ENCODE results near the gene SH2B2.

GRCh38 chr7:102289057-102289456, 2.4 kb downstream of the SH2B2 start:
- TF ChIP-seq, protein P1, sequence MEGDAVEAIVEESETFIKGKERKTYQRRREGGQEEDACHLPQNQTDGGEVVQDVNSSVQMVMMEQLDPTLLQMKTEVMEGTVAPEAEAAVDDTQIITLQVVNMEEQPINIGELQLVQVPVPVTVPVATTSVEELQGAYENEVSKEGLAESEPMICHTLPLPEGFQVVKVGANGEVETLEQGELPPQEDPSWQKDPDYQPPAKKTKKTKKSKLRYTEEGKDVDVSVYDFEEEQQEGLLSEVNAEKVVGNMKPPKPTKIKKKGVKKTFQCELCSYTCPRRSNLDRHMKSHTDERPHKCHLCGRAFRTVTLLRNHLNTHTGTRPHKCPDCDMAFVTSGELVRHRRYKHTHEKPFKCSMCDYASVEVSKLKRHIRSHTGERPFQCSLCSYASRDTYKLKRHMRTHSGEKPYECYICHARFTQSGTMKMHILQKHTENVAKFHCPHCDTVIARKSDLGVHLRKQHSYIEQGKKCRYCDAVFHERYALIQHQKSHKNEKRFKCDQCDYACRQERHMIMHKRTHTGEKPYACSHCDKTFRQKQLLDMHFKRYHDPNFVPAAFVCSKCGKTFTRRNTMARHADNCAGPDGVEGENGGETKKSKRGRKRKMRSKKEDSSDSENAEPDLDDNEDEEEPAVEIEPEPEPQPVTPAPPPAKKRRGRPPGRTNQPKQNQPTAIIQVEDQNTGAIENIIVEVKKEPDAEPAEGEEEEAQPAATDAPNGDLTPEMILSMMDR (IDR thresholded peaks at IDR 0.05; ENCODE audit: borderline replicate concordance, extremely low read depth, low read length, poor library complexity, severe bottlenecking) = no peak
- TF ChIP-seq EZH2 (IDR thresholded peaks at IDR 0.05; ENCODE audit: borderline replicate concordance, low read depth, low read length, severe bottlenecking) = no peak

All from DND-41 (cell line).